ENCODE data around the gene ERFE. TPM values are rescaled to one million over a fixed set of nuclear protein-coding genes. Genes with fewer than 3 reads are reported as not detected.
A peak's percentile ranks its signal among the peaks of the same experiment; 100 is the strongest.
"Not testable (repeated sequence)": the region's sequence is repeated elsewhere in the genome, so short reads cannot be mapped to it uniquely, and the experiment has no call there.

Gene ERFE, protein sequence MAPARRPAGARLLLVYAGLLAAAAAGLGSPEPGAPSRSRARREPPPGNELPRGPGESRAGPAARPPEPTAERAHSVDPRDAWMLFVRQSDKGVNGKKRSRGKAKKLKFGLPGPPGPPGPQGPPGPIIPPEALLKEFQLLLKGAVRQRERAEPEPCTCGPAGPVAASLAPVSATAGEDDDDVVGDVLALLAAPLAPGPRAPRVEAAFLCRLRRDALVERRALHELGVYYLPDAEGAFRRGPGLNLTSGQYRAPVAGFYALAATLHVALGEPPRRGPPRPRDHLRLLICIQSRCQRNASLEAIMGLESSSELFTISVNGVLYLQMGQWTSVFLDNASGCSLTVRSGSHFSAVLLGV
- 8.8 and 11.2 TPM in 2 replicates for total RNA-seq (2014; rRNA removed; shearing (Covaris generic))

DNA sequence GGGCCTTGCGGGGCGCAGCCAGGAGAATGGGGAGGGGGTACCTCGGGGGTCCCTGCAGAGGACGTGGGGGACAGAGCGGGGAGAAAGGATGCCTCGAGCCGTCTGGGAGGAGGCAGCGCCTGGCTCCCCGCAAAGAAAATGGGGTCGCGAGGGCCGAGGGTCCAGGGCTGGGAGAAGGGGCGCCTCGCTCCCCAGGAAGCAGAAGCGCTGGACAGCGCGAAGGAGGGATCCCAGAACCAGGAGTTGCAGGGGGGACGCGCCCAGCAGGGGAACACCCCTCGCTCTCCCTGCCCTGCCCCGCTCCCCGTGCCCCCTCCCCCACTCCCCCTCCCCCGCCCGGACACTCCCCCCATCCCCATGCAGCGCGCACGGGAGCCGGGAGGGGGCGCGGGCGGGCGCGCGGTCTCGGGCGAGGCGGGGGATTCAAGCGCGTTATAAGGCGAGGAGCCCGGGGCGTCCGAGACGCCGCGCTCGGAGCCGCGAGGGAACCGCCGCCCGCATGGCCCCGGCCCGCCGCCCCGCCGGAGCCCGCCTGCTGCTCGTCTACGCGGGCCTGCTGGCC lies at the start of gene ERFE:
TSS of gene ERFE (plus strand) at position 462 of the 562 bp plus-strand sequence. CDS start at position 500, 38 bp downstream.
- DNase-seq, result peak; percentile 98
- Histone ChIP-seq H3K27me3 (ENCODE audit: control insufficient read depth, insufficient read depth, low read length) (peaks cover 30% of the 10 kb centered on the region), H3K36me3 (replicated peaks; ENCODE audit: control insufficient read depth, insufficient read depth, low read length) (no peaks in the 10 kb centered on the region), H3K4me3 (ENCODE audit: insufficient read depth, low read depth, low read length) (peak within 1 kb of the TSS; percentile 56)

GRCh38 chr2:238113611-238114010 lies 45.2 kb upstream of the ERFE start:
- Histone ChIP-seq H3K4me3 (ENCODE audit: insufficient read depth, low read depth, low read length) (no peak overlapping the region), H3K36me3 (replicated peaks; ENCODE audit: control insufficient read depth, insufficient read depth, low read length) (no peaks in the 10 kb centered on the region), H3K27me3 (ENCODE audit: control insufficient read depth, insufficient read depth, low read length) (peaks cover 3% of the 10 kb centered on the region; the same call in 1 of the 2 replicates)
- DNase-seq, result peak; percentile 39

- peaks cover 3% of the 10 kb centered on the region; the same call in 1 of the 2 replicates for H3K27me3 ChIP-seq (ENCODE audit: control insufficient read depth, insufficient read depth, low read length)
- no peaks in the 10 kb centered on the region for H3K36me3 ChIP-seq (replicated peaks; ENCODE audit: control insufficient read depth, insufficient read depth, low read length)
- no peak overlapping the region for H3K4me3 ChIP-seq (ENCODE audit: insufficient read depth, low read depth, low read length)
- DNase-seq, result no peak
Measured at GRCh38 chr2:238114331-238114841, 44.4 kb upstream of the ERFE start.

GRCh38 chr2:238114851-238115660 lies 43.7 kb upstream of the ERFE start:
- H3K36me3 ChIP-seq (replicated peaks; ENCODE audit: control insufficient read depth, insufficient read depth, low read length), result no peaks in the 10 kb centered on the region
- DNase-seq, result no peak
- H3K27me3 ChIP-seq (ENCODE audit: control insufficient read depth, insufficient read depth, low read length), result peaks cover 3% of the 10 kb centered on the region; the same call in 1 of the 2 replicates
- no peak overlapping the region for H3K4me3 ChIP-seq (ENCODE audit: insufficient read depth, low read depth, low read length)

DNA sequence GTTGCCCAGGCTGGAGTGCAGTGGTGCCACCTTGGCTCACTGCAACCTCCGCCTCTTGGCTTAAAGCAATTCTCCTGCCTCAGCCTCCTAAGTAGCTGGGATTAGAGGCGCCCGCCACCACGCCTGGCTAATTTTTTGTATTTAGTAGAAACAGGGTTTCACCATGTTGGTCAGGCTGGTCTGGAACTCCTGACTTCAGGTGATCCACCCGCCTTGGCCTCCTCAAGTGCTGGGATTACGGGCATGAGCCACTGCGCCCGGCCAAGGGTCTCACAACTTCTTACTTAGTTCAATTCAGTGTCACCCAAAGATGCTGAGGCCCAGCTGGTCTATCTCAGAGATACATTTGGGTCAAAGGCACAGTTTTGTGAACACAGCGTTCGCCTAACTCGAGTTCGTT lies 43.1 kb upstream of the ERFE start:
- not testable (repeated sequence) for H3K27me3 ChIP-seq (ENCODE audit: control insufficient read depth, insufficient read depth, low read length); H3K4me3 ChIP-seq (ENCODE audit: insufficient read depth, low read depth, low read length); DNase-seq; H3K36me3 ChIP-seq (replicated peaks; ENCODE audit: control insufficient read depth, insufficient read depth, low read length)

- Histone ChIP-seq H3K4me3 (ENCODE audit: insufficient read depth, low read depth, low read length) (no peak overlapping the region), H3K36me3 (replicated peaks; ENCODE audit: control insufficient read depth, insufficient read depth, low read length) (no peaks in the 10 kb centered on the region), H3K27me3 (ENCODE audit: control insufficient read depth, insufficient read depth, low read length) (peaks cover 3% of the 10 kb centered on the region; the same call in 1 of the 2 replicates)
- DNase-seq, result no peak
Measured at GRCh38 chr2:238116298-238117198, 42.2 kb upstream of the ERFE start.

DNA sequence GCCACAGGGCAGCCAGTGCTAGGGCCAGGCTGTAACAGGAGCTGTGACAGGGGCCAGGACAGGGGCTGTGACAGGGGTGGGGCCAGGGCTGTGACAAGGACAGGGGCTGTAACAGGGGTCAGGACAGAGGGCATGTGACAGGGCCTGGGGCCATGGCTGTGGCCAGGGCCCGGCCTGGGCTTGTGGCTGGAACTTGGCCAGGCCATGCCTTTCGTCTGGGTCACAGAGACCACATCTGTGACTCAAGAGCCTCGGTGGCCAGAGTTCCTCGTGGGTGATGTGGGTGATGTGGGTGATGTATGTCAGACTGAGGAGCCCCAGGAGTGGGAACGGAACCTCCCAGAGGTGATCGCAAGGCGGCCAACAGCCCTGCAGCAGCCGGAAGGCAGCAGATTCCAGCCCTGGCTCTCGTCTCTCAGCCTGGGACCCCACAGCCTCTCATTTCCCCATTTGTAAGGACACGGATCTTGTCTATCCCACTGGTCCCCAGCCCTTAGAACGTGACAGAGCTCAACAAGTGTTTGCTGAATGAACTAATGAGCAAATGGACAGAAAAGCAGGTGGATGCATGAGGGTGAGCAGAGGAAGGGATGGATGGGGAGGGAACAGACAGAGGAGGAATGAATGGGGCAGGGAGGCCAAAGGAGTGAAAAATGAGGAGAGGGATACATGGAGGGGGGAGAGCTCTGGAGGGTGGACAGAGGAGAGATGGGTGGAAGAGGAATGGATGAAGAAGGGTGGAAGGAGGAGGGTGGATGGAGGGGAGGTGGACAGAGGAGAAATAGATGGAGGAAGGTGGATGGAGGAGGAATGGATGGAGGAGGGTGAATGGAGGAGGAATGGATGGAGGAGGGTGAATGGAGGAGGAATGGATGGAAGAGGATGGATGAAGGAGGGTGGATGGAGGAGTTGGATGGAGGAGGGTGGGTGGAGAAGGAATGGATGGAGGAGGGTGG lies 41.3 kb upstream of the ERFE start:
- Histone ChIP-seq H3K36me3 (replicated peaks; ENCODE audit: control insufficient read depth, insufficient read depth, low read length) (no peaks in the 10 kb centered on the region), H3K27me3 (ENCODE audit: control insufficient read depth, insufficient read depth, low read length) (peaks cover 3% of the 10 kb centered on the region; the same call in 1 of the 2 replicates), H3K4me3 (ENCODE audit: insufficient read depth, low read depth, low read length) (no peak overlapping the region)
- no peak for DNase-seq

DNA sequence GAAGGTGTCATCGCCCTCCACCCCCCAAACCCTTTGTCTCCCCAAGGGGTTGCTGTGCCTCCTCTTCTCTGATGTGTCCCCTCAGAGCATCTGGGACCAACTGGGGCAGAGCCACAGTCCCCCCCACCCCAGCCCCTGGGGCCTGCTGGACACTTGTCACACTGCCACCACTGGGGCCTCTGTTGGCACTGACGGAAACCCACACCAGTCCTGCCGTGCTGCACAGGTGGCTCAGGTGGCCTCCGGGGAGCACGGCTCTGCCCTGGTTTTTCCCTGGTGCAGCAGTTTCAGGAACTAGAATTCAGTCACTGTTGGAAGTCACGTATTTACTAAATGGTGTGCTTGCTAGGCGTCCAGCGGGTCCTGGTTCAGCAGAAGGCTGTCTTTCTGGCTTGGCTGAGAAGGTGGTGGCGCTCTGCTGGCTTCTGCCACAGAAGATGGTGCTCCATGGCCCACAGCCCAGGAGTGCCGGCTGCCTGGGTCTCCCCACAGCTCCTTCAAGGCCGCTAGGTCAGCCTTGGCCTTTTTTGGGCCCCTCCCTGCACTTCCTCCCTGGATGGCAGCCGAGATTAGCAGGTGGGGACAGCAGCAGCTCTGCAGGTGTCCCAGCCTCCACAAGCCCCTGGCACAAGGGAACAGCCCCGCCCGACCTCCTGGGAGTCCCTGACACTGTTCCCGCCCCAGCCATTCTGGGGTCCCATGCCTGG lies 38.9 kb upstream of the ERFE start:
- H3K36me3 ChIP-seq (replicated peaks; ENCODE audit: control insufficient read depth, insufficient read depth, low read length), result no peaks in the 10 kb centered on the region
- DNase-seq, result no peak
- no peak overlapping the region for H3K4me3 ChIP-seq (ENCODE audit: insufficient read depth, low read depth, low read length)
- peaks cover 3% of the 10 kb centered on the region; the same call in 1 of the 2 replicates for H3K27me3 ChIP-seq (ENCODE audit: control insufficient read depth, insufficient read depth, low read length)

GRCh38 chr2:238120463-238121298 lies 38.1 kb upstream of the ERFE start:
- Histone ChIP-seq H3K27me3 (ENCODE audit: control insufficient read depth, insufficient read depth, low read length) (peaks cover 3% of the 10 kb centered on the region; the same call in 1 of the 2 replicates), H3K4me3 (ENCODE audit: insufficient read depth, low read depth, low read length) (no peak overlapping the region), H3K36me3 (replicated peaks; ENCODE audit: control insufficient read depth, insufficient read depth, low read length) (no peaks in the 10 kb centered on the region)
- DNase-seq, result peak; percentile 86

DNA sequence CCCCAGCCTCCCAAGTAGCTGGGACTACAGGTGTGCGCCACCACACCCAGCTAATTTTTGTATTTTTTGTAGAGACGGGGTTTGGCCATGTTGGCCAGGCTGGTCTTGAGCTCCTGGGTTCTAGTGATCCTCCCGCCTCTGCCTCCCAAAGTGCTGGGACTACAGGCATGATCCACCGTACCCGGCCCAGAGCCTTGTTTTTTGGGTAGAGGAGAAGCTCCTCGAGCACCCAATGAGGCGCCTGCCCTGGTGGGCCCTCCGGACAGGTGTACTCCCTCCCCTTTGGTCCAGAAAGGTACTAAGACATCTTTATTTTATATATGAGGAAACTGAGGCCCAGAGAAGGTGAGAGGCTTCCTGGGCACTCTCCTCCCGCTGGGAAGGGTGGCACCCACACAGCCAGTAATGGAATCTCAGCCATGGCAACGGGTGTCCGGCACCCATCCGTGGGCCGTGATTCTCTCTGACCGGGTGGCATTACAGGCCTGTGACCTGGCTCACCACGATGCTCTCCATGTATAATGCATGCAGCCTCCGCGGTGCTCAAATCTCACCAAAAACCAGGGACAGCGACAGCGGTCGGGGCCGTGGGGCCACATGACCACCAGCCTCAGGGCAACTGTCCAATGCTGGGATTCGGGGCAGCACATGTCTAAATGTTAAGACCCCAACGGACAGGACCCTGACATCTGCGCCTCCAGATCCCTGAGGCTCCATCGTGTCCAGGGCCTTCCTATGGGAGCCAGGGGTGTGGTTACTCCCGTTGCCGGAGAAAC lies 37.1 kb upstream of the ERFE start:
- Histone ChIP-seq H3K4me3 (ENCODE audit: insufficient read depth, low read depth, low read length) (no peak overlapping the region), H3K27me3 (ENCODE audit: control insufficient read depth, insufficient read depth, low read length) (peaks cover 3% of the 10 kb centered on the region; the same call in 1 of the 2 replicates), H3K36me3 (replicated peaks; ENCODE audit: control insufficient read depth, insufficient read depth, low read length) (no peaks in the 10 kb centered on the region)
- no peak for DNase-seq

Data from H7 (cell line).